HG03342 (cell line): ENCODE data around the gene KCNH5.

Experiments
- ATAC-seq: cut with Tn5 transposase; IDR thresholded peaks from one replicate; pipeline ENCODE4 v1.9.1; 2021; ENCODE audit warnings: mild to moderate bottlenecking, moderate library complexity; ENCODE audit not compliant: unreplicated experiment

KCNH5 gene

GRCh38 chr14:62684376-62684775 is 360.9 kb downstream of the KCNH5 start:
- ATAC-seq, result no peak

- ATAC-seq, result no peak
Observed at GRCh38 chr14:62682208-62682607, 363.1 kb downstream of the KCNH5 start.

- no peak for ATAC-seq
Observed at GRCh38 chr14:62674563-62675237, 370.6 kb downstream of the KCNH5 start.

- no peak for ATAC-seq
Observed at GRCh38 chr14:62673014-62673755, 372.1 kb downstream of the KCNH5 start.

- no peak for ATAC-seq
Observed at GRCh38 chr14:62670526-62670925, 374.7 kb downstream of the KCNH5 start.

GRCh38 chr14:62667421-62667914 is 377.8 kb downstream of the KCNH5 start:
- no peak for ATAC-seq

- no peak for ATAC-seq
Observed at GRCh38 chr14:62665286-62665685, 380.0 kb downstream of the KCNH5 start.

- no peak for ATAC-seq
Observed at GRCh38 chr14:62663456-62663821, 381.8 kb downstream of the KCNH5 start.

GRCh38 chr14:62662811-62663455 is 382.3 kb downstream of the KCNH5 start:
- ATAC-seq, result no peak

- ATAC-seq, result no peak
Observed at GRCh38 chr14:62661818-62662217, 383.4 kb downstream of the KCNH5 start.

GRCh38 chr14:62658631-62659030 is 386.6 kb downstream of the KCNH5 start:
- ATAC-seq, result no peak

GRCh38 chr14:62657376-62657775 is 387.9 kb downstream of the KCNH5 start:
- no peak for ATAC-seq

GRCh38 chr14:62655166-62655565 is 390.1 kb downstream of the KCNH5 start:
- ATAC-seq, result no peak

- no peak for ATAC-seq
Observed at GRCh38 chr14:62654641-62655040, 390.6 kb downstream of the KCNH5 start.
